ENCODE data around the gene TACR3. TPM values are rescaled to one million over a fixed set of nuclear protein-coding genes. Genes with fewer than 3 reads are reported as not detected.
A peak's percentile ranks its signal among the peaks of the same experiment; 100 is the strongest.
"Not testable (repeated sequence)": the region's sequence is repeated elsewhere in the genome, so short reads cannot be mapped to it uniquely, and the experiment has no call there.

Gene TACR3, protein sequence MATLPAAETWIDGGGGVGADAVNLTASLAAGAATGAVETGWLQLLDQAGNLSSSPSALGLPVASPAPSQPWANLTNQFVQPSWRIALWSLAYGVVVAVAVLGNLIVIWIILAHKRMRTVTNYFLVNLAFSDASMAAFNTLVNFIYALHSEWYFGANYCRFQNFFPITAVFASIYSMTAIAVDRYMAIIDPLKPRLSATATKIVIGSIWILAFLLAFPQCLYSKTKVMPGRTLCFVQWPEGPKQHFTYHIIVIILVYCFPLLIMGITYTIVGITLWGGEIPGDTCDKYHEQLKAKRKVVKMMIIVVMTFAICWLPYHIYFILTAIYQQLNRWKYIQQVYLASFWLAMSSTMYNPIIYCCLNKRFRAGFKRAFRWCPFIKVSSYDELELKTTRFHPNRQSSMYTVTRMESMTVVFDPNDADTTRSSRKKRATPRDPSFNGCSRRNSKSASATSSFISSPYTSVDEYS
- total RNA-seq (2014; rRNA removed; shearing (Covaris generic)): not detected in 2 replicates

DNA sequence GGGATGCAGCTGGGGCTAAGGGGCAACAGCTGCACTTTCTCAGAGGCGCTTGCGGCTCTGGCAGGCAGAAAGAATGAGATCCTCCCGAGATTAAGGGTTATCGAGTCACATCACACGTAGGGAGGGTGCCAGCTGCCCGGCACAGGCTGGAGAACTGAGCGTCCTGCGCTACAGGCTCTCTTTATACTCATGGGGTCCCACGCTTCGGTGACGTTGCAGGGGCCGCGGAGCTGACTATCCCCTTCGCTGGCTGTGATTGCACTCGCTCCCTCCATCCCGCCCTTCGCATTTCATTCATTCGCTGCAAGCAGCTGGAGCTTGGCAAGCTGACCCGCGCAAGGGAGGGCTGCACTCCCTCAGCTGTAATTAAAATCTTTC, at the start of gene TACR3:
Gene TACR3 (minus strand): TSS at position 156 of the 378 bp plus-strand sequence. CDS start 310 bp downstream, outside the sequence.
- DNase-seq (ENCODE audit: low spot score): no peak

DNA sequence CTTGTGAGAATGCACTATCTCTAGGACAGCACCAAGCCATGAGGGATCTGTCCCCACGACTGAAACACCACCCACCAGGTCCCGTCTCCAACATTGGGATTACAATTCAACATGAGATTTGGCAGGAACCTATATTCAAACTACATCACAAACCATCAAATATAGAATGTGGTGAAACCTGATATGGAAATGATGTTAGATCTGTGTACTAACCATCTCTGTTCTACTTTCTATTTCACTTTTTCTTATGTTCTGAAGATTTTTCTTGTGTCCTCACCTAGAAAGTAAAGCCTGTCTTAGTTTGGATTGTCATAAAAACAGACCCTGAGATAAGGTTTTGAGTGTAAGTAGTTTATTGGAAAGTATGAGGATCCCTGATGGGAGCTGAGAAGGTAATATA, 37.8 kb upstream of the TACR3 start:
- no peak for DNase-seq (ENCODE audit: low spot score)

DNA sequence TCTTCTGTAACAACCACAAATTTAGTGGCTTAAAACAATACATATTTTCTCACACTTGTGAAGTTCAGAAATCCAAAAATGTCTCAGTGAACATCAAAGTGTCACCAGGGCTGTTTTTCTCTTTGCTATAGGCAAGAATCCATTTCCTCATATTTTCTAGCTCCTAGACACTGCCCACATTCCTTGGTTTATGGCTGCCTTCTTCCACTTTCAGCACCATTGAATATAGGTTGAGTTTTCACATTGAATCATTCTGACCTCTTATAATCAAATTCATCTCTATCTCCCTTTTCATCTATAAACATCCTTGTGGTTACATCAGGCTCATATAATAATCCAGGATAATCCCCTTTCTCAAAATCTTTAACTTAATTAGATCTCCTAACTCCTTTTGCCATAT, 37.0 kb upstream of the TACR3 start:
- DNase-seq (ENCODE audit: low spot score): peak; percentile 54

DNA sequence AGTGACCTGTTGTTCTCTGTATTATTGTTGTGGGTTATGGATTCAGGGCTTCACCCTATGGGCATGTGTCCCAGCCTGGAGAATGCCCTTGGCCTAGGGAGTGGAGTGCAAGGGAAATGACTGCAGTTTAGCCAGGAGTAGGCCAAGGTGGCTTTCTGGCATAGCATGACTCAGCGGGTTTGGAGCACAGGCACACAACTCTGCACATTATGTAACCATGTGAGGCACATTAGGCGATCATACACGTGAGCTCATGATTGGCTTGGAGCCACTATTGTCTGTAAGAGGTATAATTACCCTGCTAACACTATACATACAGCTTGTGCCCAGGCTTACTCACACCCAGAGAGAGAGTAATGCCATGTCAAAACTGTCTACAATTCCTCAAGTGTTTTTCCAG, 35.1 kb upstream of the TACR3 start:
- DNase-seq (ENCODE audit: low spot score): no peak

DNA sequence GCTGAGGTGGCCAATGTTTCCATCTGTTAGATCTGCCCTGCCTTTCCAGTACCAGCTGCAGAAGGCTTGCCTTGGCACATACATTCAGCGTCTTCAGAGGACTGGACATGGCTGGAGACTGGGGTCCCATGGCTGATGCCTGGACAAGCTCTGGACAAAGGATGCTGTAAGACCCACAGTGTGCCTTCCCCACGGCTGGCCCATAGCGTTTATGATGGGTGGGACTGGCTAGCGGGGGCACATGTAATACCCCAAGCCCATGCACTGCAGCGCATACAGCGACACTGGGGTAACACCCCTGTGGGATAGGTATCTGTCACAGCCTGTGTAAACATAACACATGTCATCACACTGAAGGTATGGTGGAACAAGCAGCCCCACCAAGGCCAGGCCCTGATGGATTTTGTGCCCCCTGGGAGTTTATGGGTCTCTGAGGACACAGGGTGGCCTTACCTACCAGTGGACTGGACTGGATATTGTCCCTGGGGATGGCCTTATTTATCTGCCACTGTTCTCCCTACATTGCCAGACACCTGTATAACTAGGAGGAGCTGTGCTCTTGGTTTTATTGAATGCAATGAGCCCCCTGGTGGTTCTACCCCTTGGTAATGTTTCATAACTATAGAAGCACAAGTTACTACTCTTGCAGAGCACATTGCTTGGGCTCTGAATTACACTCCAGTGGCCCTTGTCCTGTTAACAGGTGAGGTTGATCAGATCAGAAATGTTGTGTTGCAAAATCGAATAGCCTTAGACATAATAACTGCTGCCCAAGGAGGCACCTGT, 34.3 kb upstream of the TACR3 start:
- no peak for DNase-seq (ENCODE audit: low spot score)

DNA sequence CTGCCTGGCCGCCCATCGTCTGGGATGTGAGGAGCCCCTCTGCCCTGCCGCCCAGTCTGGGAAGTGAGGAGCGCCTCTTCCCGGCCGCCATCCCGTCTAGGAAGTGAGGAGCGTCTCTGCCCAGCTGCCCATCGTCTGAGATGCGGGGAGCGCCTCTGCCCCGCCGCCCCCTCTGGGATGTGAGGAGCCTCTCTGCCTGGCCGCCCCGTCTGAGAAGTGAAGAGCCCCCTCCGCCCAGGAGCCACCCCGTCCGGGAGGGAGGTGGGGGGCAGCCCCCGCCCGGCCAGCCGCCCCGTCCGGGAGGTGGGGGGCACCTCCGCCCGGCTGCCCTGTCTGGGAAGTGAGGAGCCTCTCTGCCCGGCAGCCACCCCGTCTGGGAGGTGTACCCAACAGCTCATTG, 3.4 kb upstream of the TACR3 start:
- not testable (repeated sequence) for DNase-seq (ENCODE audit: low spot score)

DNA sequence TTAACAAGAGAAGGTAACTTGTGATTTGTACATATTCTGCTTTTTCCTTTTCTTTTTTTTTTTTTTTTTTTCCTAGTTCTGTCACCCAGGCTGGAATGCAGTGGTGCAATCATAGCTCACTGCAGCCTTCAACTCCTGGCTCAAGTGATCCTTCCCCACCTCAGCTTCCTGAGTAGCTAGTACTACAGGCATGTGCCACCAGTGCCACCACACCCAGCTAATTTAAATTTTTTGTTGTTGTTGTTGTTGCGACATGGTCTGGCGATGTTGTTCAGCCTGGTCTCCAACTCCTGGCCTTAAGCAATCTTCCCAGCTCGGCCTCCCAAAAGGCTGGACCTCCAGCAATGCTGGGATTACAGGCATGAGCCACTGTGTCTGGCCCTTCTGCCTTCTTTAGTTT, 1.5 kb upstream of the TACR3 start:
- no peak for DNase-seq (ENCODE audit: low spot score)

DNA sequence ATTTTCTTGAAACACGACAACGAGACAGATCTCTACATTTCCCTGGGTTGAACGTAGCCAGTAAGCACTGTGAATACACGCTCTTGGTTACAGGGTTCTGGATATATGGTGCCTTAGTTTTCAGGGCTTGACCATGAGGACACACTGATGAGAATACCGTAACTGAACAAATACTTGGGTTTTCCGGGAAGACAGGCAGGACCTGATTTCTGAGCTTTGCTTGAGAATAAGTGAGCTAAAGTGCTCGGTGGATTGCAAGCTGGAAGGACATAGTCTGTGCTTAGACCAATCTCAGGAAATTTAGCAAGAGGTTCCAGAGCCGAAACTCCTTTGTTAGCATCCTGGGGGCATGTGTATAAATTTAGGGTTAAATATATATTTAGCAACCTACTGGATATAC, 876 bp upstream of the TACR3 start:
- DNase-seq (ENCODE audit: low spot score): no peak

DNA sequence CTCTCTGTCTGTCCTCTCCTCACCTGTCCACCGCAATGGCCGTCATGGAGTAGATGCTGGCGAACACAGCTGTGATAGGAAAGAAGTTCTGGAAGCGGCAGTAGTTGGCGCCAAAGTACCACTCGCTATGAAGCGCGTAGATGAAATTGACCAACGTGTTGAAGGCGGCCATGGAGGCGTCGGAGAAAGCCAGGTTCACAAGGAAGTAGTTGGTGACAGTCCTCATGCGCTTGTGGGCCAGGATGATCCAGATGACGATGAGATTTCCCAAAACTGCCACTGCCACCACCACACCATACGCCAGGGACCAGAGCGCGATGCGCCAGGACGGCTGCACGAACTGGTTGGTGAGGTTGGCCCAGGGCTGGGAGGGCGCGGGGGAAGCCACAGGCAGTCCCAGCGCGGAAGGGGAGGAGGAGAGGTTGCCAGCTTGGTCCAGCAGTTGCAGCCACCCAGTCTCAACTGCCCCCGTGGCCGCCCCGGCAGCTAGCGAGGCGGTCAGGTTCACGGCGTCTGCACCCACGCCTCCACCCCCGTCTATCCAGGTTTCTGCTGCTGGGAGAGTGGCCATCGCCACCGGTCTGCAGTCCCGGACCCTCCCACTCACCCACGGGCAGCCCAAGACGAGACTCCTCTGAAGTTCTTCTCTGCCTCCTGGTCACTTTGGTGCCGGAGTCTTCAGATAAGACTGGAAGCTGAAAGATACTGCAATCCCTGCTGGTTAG, 518 bp downstream of the TACR3 start:
- DNase-seq (ENCODE audit: low spot score): no peak

DNA sequence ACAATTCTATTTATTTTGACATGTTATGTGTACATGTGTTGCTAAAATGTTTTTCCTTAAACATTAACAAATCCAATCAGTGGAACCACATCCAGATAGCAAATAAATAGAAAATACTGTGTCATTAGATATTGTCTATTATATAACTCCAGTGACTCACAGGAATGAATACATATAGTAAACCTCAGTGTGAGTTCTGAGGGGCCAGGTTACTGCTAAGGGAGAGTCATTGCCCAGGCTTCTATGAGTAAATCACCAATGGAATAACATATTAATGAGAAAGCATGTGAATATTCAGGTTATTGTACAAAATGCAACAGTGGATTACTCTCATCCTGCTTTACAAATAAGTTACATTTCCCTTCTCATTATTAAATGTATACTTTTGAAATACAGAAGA, 27.2 kb downstream of the TACR3 start:
- no peak for DNase-seq (ENCODE audit: low spot score)

DNA sequence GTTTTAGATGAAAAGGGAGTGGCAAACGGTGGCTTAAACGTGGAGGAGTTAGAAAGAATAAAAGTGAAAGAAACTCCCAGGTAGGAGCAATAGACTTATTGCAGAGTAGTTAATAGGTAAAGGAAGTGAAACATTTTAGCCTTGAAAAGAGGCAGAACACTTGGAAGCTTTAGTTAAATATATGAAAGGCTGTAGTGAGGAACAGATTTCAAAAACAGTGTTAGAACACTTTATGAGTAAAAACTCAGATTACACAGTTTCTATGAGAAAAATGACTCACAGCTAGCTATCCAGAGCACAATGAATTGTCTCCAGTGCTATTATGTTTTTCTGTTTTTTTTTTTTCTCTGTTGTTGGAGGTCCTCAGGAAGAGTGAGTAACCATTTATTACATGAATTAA, 45.8 kb downstream of the TACR3 start:
- DNase-seq (ENCODE audit: low spot score): no peak

DNA sequence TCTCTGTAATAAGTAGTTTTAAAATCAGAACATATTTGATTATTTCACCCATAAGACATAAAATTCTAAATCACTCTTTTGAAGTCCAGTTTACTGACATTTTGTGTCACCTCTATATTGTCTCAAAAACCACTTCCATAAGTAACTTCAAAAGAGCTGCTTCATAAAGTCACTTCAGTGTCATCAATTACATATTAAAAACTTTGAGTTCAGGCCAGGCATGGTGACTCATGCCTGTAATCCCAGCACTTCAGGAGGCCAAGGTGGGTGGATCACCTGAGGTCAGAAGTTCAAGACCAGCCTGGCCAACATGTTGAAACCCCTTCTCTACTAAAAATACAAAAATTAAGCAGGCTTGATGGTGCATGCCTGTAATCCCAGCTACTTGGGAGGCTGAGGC, 53.0 kb downstream of the TACR3 start:
- DNase-seq (ENCODE audit: low spot score): not testable (repeated sequence)

DNA sequence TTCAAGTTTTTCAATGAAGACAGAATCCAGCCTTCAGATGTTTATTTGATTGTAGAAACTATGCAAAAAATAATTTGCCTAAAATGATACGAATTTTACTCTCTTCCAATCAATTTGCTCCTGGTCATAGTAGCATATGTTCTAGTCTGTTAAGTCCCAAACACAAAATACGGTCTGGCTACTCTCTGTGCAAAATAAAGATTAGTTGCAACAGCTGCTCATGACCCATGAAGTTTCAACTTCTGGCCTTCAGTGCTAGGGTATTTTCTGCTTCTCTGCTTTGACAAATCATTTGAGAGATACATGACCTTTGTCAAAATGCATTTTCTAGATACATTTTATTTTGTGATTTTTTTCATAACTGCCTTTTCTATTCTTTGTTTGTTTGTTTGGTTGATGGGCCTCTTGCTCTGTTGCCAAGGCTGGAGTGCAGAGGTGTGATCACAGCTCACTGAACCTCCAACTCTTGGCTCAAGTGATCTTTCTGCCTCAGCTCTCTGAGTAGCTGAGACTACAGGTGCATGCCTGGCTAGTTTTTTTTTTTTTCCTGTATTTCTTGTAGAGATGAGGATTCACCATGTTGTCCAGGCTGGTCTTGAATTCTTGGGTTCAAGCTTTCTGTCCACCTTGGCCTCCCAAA, 55.2 kb downstream of the TACR3 start:
- no peak for DNase-seq (ENCODE audit: low spot score)

DNA sequence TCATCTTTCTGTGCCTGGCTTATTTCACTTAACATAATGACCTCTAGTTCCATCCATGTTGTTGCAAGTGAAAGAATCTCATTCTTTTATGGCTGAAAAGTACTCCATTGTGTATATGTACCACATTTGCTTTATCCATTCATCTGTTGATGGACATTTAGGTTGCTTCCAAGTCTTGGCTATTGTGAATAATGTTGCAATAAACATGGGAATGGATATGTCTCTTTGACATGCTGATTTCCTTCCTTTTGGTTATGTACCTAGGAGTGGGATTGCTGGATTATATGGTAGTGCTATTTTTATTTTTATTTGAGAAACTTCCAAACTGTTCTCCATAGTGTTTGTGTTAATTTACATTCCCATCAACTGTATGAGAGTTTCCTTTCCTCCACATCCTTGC, 71.2 kb downstream of the TACR3 start:
- no peak for DNase-seq (ENCODE audit: low spot score)

DNA sequence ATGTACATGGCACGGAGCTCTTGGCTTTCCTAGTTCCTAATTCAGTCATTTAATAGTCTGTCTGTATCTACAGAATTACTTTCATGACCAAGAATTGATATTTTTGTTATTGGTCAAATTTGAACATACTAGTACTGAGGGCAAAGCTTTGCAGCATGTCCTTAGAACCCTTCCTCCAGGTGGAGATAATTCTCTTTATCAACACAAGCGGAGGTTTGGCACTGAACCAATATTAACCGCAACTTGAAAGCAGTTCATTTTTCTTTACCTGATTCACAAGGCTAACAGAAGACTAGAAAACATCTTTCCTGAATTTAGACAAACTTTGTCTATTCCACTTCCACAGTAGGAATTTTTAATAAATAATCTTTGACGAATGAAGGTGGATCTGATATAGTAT, 73.8 kb downstream of the TACR3 start:
- peak; percentile 41 for DNase-seq (ENCODE audit: low spot score)

DNA sequence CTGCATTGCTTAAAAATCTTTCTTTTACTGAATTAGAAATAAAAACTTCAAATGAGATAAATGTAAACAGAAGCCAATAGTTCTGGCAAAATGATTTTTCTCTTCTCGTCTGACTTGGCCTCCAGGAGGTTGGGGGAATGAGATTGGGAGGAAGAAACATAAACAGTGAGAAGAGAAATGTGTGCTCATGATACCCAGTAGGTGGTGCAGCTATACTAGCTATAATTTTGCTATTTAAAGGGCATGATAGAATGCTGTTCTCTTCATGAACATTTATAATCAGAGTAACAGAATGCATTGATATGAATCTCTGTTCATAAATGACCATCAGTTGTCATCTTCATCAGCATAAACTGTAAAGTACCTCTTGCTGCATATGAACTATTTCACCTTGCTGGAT, 85.5 kb downstream of the TACR3 start:
- peak; percentile 37 for DNase-seq (ENCODE audit: low spot score)

DNA sequence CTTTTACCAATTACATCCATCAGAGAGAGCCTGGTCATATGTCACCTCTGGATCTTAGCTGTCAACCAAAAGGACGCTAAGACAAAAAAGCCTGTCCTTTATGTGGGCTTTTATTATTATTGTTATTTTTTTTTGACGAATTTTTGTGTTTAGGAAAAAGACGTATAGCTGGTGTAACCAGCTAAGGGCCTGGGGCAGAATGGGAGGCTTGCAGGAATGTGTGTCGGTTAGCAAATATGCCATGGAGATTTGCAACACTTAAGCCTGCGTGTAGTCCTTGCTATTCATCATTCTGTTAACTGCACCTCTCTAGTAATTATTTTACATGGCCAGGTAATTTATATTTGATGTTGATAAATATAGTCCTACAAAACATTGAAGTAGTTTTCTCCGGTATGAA, 93.5 kb downstream of the TACR3 start:
- no peak for DNase-seq (ENCODE audit: low spot score)

DNA sequence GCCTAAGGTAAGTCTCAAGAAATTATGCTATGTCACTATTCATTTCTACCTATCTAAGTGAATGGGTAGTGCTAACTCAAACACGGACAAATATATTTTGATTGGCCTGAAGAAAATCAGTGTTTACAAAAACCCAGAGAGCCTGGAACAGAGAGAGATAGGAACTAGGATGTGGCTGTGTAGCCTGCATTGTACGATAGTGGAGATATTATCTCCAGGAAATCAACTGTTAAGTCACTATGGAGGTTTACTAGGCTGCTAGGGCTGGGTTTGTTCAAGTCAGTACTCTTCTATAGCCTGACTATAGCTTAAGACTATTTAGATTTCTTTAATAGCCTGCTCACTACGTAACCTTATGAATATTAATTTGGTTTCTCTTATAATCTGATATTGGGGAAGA, 127.9 kb downstream of the TACR3 start:
- DNase-seq (ENCODE audit: low spot score): no peak

DNA sequence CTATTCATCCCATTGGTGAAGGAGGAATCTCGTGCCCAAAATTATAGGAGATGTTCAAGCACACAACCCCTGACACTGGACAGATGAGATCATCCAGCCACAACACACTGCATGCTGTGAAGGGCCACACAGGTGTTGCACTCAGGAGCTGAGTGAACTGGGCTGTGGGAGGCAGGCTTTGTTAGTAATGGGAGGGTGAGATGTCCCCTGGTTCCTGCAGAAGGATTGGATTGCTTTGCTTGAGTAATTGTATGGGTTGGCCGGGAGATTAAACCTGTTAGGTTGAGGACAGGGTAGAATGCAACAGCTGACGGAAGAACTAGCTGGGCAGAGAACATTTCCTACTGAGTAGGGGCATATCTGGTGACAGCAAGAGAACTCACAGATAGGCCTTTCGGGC, 152.2 kb downstream of the TACR3 start:
- no peak for DNase-seq (ENCODE audit: low spot score)

DNA sequence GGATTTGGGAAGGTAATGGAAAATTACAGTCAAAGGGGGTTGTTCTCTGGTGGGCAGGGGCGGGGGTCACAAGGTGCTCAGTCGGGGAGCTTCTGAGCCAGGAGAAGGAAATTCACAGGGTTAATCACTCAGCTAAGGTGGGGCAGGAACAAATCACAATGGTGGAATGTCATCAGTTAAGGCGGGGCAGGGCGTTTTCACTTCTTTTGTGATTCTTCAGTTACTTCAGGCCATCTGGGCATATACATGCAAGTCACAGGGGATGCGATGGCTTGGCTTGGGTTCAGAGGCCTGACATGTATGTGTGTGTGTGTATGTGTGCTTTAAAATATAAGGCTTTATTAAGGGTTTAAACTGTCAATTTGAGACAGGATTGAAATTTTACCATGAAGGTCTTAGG, 160.6 kb downstream of the TACR3 start:
- not testable (repeated sequence) for DNase-seq (ENCODE audit: low spot score)
